ENCODE measurements around the gene FOS. TPM values are rescaled to one million over a fixed set of nuclear protein-coding genes. Genes with fewer than 3 reads are reported as not detected.

FOS gene
- total and polyA plus RNA-seq, 2 of the 13 experiments (the other 11 are each of a cell fraction or from before 2014, with no cell fraction given): 15.9 to 24.2 TPM

GRCh38 chr14:75328558-75329155, 50.0 kb downstream of the FOS start (continued):
- TF ChIP-seq SP5 (CRISPR knock-in tag; IDR thresholded peaks at IDR 0.05; ENCODE audit: borderline replicate concordance, low read depth): no peak
- TF ChIP-seq SNAPC4 (CRISPR knock-in tag; IDR thresholded peaks at IDR 0.05): no peak
- TF ChIP-seq PHB2 (IDR thresholded peaks at IDR 0.05; ENCODE audit: partially characterized antibody): no peak
- no peak for TF ChIP-seq ZNF883 (CRISPR knock-in tag; IDR thresholded peaks at IDR 0.05; ENCODE audit: not compliant biosample characterization)
- no peak for TF ChIP-seq MAFG (CRISPR knock-in tag; IDR thresholded peaks at IDR 0.05)
- TF ChIP-seq GMEB1 (CRISPR knock-in tag; IDR thresholded peaks at IDR 0.05; ENCODE audit: borderline replicate concordance): no peak
- no peak for TF ChIP-seq YEATS2 (CRISPR knock-in tag; IDR thresholded peaks at IDR 0.05; ENCODE audit: borderline replicate concordance)
- TF ChIP-seq FOXA1 (IDR thresholded peaks at IDR 0.05): no peak
- TF ChIP-seq FOXA1 (CRISPR knock-in tag; IDR thresholded peaks at IDR 0.05): peak; percentile 86
- no peak for TF ChIP-seq SATB2 (CRISPR knock-in tag; IDR thresholded peaks at IDR 0.05)
- no peak for TF ChIP-seq ZNF83 (CRISPR knock-in tag; IDR thresholded peaks at IDR 0.05; ENCODE audit: borderline replicate concordance)
- no peak for TF ChIP-seq KLF13 (CRISPR knock-in tag; IDR thresholded peaks at IDR 0.05)
- no peak for TF ChIP-seq ELF4 (CRISPR knock-in tag; IDR thresholded peaks at IDR 0.05; ENCODE audit: borderline replicate concordance)
- no peak for TF ChIP-seq GTF3A (CRISPR knock-in tag; conservative IDR thresholded peaks at IDR 0.05)
- no peak for TF ChIP-seq E2F1 (CRISPR knock-in tag; IDR thresholded peaks at IDR 0.05)
- TF ChIP-seq ZBTB8A (CRISPR knock-in tag; IDR thresholded peaks at IDR 0.05; ENCODE audit: borderline replicate concordance, low read depth): no peak
- no peak for TF ChIP-seq DRAP1 (CRISPR knock-in tag; IDR thresholded peaks at IDR 0.05)
- TF ChIP-seq MTERF4 (CRISPR knock-in tag; IDR thresholded peaks at IDR 0.05): no peak
- no peak for TF ChIP-seq ZNF580 (CRISPR knock-in tag; IDR thresholded peaks at IDR 0.05; ENCODE audit: borderline replicate concordance, low read depth)
- no peak for TF ChIP-seq TRIM22 (IDR thresholded peaks at IDR 0.05)
